Stomach (tissue), 4 donors: ENCODE measurements around the gene SLC15A2.

Source experiments
- EP300 ChIP-seq: sonication (generic); formaldehyde crosslinking; IDR thresholded peaks from one replicate; pipeline ENCODE4 v1.6.1; 2017; ENCODE audit warnings: antibody characterized with exemption
- POLR2A ChIP-seq, 4 donors: fragments of 450-650 bp; IDR thresholded peaks; one replicate each; pipeline ENCODE4 v1.6.1; 2016; ENCODE audit warnings: antibody characterized with exemption in 4 of 4, control low read depth in 2 of 4, mild to moderate bottlenecking in 1 of 4, moderate library complexity in 1 of 4
- POLR2AphosphoS5 ChIP-seq, 3 donors: sonication (generic); formaldehyde crosslinking; IDR thresholded peaks; one replicate each; pipeline ENCODE4 v1.6.1; 2016; ENCODE audit warnings: antibody characterized with exemption in 3 of 3
- TF ChIP-seq, protein P1 (sequence below), 7 experiments: fragments of 450-650 bp in 4 of 7; fragments of 200-600 bp in 3 of 7; sonication (generic) in 3 of 7; IDR thresholded peaks; one replicate each; pipeline ENCODE4 v1.5.1; 2016 to 2019; ENCODE audit warnings: antibody characterized with exemption in 7 of 7, control low read depth in 2 of 7, mild to moderate bottlenecking in 1 of 7

DNA sequence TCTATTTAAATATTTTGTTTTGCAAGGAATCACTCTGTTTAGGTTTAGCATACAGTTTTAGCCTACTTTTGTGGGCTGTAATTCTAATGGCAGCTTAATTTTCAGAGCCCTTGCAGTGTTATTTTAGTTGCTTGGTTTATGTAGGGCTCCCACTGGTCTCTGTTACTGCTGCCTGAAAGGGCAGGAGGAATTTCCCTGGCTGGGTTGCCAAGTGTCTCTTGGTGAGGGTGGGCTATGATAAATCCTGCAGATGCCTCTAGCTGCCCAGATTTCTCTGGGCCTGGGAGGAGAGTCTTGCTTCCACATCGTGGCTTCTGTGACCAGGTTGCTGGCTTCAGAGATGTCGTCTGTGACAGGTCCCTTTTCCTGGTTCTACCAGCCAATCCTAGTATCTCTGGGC lies 91.6 kb downstream of the SLC15A2 start:
- TF ChIP-seq EP300: no peak
- TF ChIP-seq, protein P1, sequence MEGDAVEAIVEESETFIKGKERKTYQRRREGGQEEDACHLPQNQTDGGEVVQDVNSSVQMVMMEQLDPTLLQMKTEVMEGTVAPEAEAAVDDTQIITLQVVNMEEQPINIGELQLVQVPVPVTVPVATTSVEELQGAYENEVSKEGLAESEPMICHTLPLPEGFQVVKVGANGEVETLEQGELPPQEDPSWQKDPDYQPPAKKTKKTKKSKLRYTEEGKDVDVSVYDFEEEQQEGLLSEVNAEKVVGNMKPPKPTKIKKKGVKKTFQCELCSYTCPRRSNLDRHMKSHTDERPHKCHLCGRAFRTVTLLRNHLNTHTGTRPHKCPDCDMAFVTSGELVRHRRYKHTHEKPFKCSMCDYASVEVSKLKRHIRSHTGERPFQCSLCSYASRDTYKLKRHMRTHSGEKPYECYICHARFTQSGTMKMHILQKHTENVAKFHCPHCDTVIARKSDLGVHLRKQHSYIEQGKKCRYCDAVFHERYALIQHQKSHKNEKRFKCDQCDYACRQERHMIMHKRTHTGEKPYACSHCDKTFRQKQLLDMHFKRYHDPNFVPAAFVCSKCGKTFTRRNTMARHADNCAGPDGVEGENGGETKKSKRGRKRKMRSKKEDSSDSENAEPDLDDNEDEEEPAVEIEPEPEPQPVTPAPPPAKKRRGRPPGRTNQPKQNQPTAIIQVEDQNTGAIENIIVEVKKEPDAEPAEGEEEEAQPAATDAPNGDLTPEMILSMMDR (IDR thresholded peaks at IDR 0.05): no peak
- TF ChIP-seq POLR2A (IDR thresholded peaks at IDR 0.05): no peak
- no peak for TF ChIP-seq POLR2AphosphoS5 (IDR thresholded peaks at IDR 0.05)
